ENCODE results near the gene OGG1. TPM values are rescaled to one million over a fixed set of nuclear protein-coding genes. Genes with fewer than 3 reads are reported as not detected.

OGG1 gene
- total RNA-seq, 1 donor from 2014 or later, result 17.2 TPM

- intact Hi-C loops (cut with DNase I), result no loop called here
- no peak overlapping the region for H3K4me3 ChIP-seq
- no peak for TF ChIP-seq CTCF (IDR thresholded peaks at IDR 0.05)
- DNase-seq (no peak), ATAC-seq (no peak)
- H3K27ac ChIP-seq, result no peak overlapping the region
- no peaks in the 10 kb centered on the region for H3K9me3 ChIP-seq
- peaks cover 5% of the 10 kb centered on the region for H3K36me3 ChIP-seq
- peaks cover 23% of the 10 kb centered on the region for H3K4me1 ChIP-seq
- H3K27me3 ChIP-seq, result no peaks in the 10 kb centered on the region
Observed at GRCh38 chr3:9729419-9729818, 20.3 kb upstream of the OGG1 start.

- intact Hi-C loops (cut with DNase I), result no loop called here
- Histone ChIP-seq H3K4me1 (peaks cover 29% of the 10 kb centered on the region), H3K27me3 (no peaks in the 10 kb centered on the region), H3K9me3 (no peaks in the 10 kb centered on the region), H3K36me3 (peaks cover 18% of the 10 kb centered on the region), H3K4me3 (peak overlapping the region; percentile 78), H3K27ac (peak overlapping the region; percentile 99)
- no peak for TF ChIP-seq CTCF (IDR thresholded peaks at IDR 0.05)
- ATAC-seq, result peak; percentile 62
- no peak for DNase-seq
Observed at GRCh38 chr3:9730657-9731205, 19.0 kb upstream of the OGG1 start.

GRCh38 chr3:9731206-9732079, 18.3 kb upstream of the OGG1 start, which contains the start of gene BRPF1:
TSS of gene BRPF1 (plus strand) at chr3:9731735. CDS start at chr3:9734141, 2,406 bp downstream.
- H3K9me3 ChIP-seq, result no peaks in the 10 kb centered on the region
- peak within 1 kb of the TSS; percentile 99 for H3K27ac ChIP-seq
- peak; percentile 100 for DNase-seq
- peaks cover 24% of the 10 kb centered on the region for H3K36me3 ChIP-seq
- intact Hi-C loops (cut with DNase I), result no loop called here
- no peaks in the 10 kb centered on the region for H3K27me3 ChIP-seq
- ATAC-seq, result peak; percentile 98
- TF ChIP-seq CTCF (IDR thresholded peaks at IDR 0.05), result no peak
- peaks cover 29% of the 10 kb centered on the region for H3K4me1 ChIP-seq
- peak within 1 kb of the TSS; percentile 78 for H3K4me3 ChIP-seq

GRCh38 chr3:9732080-9732739, 17.5 kb upstream of the OGG1 start:
- peak overlapping the region; percentile 99 for H3K27ac ChIP-seq
- intact Hi-C loops (cut with DNase I), result no loop called here
- H3K4me3 ChIP-seq, result peak overlapping the region; percentile 78
- no peak for TF ChIP-seq CTCF (IDR thresholded peaks at IDR 0.05)
- H3K4me1 ChIP-seq, result peaks cover 29% of the 10 kb centered on the region
- peaks cover 32% of the 10 kb centered on the region for H3K36me3 ChIP-seq
- DNase-seq, result peak; percentile 76
- no peaks in the 10 kb centered on the region for H3K27me3 ChIP-seq
- no peaks in the 10 kb centered on the region for H3K9me3 ChIP-seq
- ATAC-seq, result peak; percentile 0

- TF ChIP-seq CTCF (IDR thresholded peaks at IDR 0.05), result no peak
Observed at GRCh38 chr3:9732740-9733115, 17.0 kb upstream of the OGG1 start.

More at GRCh38 chr3:9732740-9733115, 17.0 kb upstream of the OGG1 start:
- Histone ChIP-seq H3K9me3 (no peaks in the 10 kb centered on the region), H3K4me3 (peak overlapping the region; percentile 78), H3K27ac (peak overlapping the region; percentile 99), H3K36me3 (peaks cover 37% of the 10 kb centered on the region), H3K4me1 (peaks cover 29% of the 10 kb centered on the region), H3K27me3 (no peaks in the 10 kb centered on the region)
- intact Hi-C loops (cut with DNase I), result no loop called here
- DNase-seq, result no peak
- no peak for ATAC-seq
